ENCODE data around the gene OR52K2.

GRCh38 chr11:4495986-4496385, 46.9 kb downstream of the OR52K2 start:
- no peak for TF ChIP-seq CTCF (conservative IDR thresholded peaks at IDR 0.05)
- no peak for TF ChIP-seq EZH2 (IDR thresholded peaks at IDR 0.05; ENCODE audit: low read depth)

Data from PC-9 (cell line).